HCEC 1CT (cell line): ENCODE data around the gene NET1.

Experiments
- DNase-seq: peaks from one replicate; pipeline ENCODE4 v3.0.0-alpha.2; 2017

The NET1 gene

GRCh38 chr10:5445006-5445405 is 32.6 kb downstream of the NET1 start:
- no peak for DNase-seq

GRCh38 chr10:5446390-5446926 is 34.1 kb downstream of the NET1 start:
- DNase-seq: peak; percentile 68

- peak; percentile 59 for DNase-seq
These were observed 34.7 kb downstream of the NET1 start for GRCh38 chr10:5447056-5447455.

DNA sequence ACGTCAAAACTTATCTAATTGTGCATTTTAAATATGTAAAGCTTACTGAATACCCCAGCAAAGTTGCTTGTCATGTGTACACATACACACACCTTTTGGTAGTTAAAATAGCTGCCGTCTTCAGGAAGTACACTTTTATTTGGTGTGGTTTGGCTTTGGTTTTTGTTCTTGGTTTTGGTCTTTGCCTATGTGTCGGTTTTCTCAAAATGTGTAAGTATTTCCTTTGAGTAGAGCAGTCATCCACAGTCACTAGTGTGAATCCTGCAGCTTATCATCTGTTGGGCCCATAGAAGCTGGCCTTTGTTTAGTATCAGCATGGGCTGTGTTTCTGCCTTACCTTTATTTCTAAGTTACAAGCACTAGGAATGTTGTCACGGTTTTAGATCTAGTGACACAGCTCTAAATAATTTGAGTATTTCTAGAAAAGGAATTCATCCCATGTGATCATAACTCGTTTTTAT is 35.3 kb downstream of the NET1 start:
- DNase-seq: peak; percentile 23

DNA sequence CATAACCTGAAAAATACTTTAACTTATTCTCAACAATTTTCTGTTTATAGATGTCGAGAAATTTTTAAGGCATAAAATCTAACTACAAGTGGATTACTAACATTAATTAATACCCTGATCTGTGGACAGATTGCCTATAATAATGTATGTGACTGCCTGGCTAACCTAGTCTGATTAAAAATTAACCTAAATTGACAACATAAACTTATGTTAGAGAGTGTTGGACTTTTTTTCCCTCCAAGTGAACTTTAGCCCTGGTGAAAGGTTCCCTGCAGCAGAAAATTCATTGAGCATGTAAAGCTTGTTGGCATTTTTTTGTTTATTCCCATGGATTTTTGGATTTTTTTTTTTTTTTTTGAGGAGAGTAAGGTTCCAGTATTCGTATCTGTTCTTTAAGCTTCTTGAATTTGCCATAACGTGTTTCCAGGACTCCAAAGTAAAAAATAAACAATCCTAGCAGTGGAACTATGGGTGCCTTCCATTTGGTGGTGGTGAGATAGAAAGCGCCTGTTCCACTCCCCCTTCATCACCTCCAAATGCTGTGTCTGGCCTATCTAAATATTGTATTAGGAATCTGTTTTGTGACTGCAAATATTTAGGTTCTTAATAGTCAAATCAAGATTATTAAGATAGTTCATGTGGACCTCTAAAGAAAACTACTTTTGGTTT is 36.1 kb downstream of the NET1 start:
- DNase-seq: no peak

- no peak for DNase-seq
These were observed 36.9 kb downstream of the NET1 start for GRCh38 chr10:5449227-5449626.

DNA sequence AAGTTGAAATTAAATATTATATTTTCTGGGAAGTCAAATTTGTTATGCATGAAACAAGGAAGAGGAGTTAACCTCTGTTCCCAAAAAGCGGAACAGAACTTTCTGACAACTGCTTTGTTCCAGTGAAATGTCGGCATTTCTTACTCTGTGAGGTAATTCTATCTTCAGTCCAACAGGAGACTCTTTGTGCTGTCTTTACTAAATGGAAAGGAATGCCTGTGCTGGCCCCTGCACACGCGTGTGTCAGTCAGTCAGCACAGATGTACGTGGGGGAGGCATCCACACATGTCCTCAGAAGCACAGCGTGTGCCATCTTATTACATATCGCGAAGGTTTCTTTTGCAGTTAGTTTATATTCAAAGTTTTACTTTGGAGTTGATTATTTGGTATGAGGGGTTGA is 37.5 kb downstream of the NET1 start:
- peak; percentile 67 for DNase-seq

DNA sequence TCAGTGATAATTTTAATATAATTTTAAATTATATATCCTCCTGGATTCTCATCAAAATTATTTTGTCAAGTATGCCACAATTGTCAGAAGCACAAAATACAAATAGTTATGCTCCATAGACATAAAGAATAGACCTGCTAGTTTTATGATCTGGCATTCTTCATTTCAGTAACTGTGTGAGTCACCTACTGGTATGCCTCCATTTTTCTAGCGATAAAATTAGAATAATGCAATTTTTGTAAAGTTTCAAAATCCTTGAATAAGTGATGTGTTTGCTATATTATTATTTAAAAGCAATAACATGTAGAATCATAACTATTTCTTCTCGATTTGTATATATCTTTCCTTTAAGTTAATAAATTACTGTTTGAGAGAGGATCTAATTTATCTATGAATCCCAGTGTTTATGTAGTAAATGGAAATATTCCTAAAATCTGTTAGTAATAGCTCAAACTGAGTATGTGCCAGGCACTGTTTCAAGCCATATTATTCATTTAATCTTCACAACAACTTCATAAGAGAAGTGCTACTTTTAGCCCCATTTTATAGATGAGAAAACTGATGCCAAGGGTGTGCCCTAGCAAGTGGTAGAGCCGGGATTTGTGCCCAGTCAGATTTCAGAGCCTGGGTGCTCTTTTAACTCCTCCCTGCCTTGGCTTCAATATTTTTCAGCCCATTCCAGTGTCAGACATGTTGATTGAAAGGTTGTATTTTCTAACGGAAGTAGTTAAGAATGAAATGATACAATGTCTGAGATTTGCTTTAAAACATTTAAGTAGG is 38.4 kb downstream of the NET1 start:
- DNase-seq: no peak

- no peak for DNase-seq
These were observed 41.6 kb downstream of the NET1 start for GRCh38 chr10:5453749-5454489.

DNA sequence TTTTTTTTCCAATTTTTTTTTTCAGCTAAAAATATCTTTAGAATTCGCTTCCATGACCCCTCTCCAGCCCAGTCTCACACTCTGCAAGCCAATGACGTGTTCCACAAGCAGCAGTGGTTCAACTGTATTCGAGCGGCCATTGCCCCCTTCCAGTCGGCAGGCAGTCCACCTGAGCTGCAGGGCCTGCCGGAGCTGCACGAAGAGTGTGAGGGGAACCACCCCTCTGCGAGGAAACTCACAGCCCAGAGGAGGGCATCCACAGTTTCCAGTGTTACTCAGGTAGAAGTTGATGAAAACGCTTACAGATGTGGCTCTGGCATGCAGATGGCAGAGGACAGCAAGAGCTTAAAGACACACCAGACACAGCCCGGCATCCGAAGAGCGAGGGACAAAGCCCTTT is 44.2 kb downstream of the NET1 start:
- DNase-seq: no peak

DNA sequence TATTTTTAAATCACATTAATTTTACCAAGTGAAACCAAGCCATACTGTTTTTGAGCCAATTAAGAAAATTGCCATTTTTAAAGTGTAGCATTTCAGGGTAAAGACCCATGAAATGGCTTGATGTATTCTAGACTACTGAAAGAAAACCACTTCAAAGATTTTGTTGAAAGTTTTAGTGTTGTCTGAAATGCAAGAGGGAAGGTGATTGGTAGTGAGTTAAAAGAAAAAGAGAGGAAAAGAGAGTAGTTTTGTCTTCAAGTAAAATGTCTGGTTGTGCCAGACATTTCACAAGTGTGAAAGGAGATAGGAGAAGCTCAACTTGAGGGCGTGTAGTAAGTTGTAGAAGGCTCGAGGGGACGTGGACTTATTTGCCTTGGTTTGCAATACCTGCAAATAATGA is 45.4 kb downstream of the NET1 start:
- DNase-seq: no peak

- DNase-seq: no peak
These were observed 46.1 kb downstream of the NET1 start for GRCh38 chr10:5458425-5458824.

DNA sequence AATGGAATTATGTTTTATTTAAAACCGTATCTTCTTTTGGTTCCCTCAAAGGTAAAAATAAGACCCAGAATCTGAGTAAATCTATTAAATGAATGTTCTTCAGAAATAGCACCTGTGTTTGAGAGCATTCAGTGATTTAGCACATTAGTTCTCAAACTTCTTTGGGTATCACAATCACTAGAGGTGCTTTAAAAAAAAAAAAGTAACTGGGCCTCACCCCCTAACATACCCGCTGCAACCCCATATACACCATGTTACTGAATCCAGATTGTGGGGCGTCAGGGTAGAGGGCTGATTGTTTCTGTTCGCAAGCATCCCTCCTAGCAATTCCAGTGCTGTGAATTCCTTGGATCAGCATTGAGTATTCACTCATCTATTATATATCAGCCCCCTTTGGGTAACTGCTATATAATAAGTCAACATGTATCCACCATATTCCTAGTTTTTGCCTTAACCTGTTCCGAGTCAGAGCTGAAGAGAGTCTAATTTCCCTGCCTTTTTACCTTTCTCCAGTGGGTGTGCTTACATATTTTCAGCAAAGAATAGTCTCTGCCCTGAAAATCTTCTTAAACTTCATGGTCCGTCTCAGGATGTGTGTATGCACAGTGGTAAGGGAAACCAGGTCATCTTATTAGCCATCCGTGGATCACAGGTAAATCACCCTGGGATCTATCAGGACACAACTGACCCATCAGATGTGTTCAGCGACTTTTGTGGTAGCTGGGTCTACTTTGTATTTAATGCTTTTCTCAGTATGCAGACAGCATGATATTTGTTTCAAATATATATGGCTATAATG is 46.8 kb downstream of the NET1 start:
- no peak for DNase-seq

DNA sequence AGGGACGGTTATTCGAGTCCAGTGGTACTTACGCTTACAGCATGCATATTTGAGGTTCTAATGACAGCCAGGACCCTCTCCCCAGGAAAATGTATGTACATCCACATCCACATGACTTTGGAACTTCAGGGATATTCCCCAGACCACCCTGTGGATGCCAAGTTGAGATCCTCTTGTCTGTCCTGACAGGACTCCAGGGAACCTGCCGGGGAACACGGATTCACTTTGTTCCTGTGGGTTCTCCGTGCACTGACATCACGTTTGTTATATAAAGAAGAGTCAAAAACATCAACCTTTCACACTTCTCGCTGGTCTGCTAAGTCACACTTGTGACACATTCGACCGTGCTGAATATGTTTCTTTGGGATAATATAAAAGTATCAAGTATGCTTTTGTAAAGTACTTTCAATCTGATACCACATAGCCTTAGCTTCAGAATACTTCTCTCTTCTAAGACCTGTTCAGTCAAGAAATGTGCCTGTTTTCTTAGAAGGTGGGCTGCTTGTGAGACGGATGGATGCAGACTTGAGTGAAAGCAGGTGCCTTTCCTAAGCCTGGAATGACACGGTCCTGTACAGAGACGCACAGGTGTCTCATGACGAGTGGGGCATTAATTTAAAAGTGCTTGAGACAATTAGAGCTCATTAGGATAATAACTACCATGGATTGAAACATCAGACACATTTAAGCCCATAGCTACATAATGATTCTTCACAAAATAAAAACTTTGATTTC is 48.3 kb downstream of the NET1 start:
- no peak for DNase-seq

DNA sequence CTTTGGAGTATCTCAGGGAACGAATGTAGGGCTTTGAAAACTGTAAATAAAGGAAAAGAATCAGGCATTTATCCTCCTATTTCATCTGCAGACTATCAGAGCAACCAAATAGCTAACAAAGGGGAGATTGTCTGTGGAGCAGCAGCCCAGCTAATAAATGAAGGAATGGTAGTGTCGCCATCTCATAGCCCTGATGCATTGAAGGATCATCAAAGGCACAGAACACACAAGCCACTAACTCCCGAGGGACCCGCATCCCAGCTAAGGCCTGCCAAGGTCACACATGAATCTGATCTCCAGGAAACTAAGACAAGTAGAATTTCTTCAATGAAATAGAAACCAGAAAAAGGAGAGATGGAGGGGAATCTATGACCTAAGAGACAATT is 48.8 kb downstream of the NET1 start:
- no peak for DNase-seq

DNA sequence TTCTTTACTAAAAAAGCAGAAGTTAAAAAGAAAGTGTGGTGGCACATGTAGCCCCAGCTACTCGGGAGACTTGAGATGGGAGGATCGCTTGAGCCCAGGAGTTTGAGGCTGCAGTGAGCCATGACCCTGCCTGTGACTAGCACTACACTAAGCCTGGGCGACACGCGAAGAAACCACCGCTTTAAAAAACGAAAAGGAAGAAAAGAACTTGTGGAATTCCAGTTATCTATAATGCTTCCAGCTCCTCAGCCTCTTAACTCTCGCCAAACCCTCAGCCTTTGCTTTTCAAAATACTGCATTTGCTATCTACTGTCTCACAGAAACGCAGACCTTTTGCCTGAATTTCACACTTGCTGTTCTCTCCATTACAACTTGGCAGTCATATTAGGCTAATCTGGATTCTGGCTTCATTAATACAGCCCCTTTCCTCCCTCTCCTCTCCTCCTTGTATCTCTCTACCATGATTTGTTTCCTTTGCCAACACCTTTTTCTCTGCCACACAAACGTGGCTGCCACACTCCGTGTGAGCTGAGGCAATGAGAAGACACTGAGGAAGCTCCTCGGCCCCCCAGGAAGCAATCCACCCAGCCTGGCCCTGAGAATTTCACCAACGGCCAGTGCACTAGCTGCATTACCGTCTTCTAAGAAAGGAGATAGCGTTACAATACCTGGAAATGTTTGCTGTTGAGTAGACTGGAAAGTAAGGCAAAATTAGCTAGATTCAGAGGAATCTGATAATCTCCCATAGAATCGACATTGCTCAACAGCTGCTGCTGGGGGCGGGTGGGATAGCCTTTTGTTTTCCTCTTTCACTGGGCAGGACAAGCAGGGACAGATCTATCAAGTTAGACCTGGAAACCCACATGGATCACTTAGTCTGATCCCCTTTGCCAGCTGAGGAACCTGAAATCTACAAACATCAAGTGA is 49.8 kb downstream of the NET1 start:
- no peak for DNase-seq

- no peak for DNase-seq
These were observed 50.5 kb downstream of the NET1 start for GRCh38 chr10:5462841-5463293.

GRCh38 chr10:5464546-5464945 is 52.2 kb downstream of the NET1 start:
- DNase-seq: no peak

- DNase-seq: no peak
These were observed 53.7 kb downstream of the NET1 start for GRCh38 chr10:5465976-5466450.

DNA sequence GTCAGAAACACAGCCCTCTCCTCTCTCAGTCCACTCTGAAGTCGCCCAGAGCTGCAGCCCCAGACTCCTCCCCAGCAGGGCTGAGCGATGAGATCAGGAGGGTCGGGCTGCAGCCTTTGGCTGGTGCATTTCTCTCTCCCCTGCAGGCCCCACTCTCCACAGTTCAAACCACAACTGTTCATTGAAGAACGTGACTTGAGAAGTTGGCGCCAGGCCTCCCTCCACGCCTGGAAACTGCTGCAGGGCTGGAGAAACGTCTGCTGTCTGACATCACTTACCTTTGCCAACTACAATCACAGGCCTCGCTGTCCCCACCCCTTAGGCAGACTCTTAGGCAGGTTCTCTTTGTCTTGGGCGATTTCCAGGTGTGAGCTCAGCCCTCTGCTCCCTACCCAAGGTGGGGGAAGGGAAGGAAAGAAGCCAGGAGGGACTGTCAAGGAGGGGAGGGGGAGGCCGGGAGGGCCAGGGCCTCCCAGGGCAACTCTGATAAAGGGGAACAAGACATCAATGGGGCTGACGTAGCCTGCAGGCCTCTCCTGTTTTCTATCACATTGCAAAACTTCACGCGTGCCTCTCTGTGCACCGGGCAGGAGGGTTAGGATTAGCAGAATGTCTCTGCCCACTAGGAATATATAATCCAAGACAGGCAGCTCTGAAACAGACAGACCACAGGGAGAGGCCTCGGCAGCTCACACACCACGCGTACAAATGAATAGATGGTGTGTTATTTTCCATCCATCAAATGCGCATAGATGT is 54.3 kb downstream of the NET1 start:
- DNase-seq: no peak
